Astrocyte (in vitro differentiated cells and primary cell): ENCODE data around the gene IL1RAPL2.

ENCODE experiments used
- CTCF ChIP-seq: IDR thresholded peaks from 2 replicates; pipeline ENCODE4 v1.5.1; 2011; ENCODE audit warnings: low read depth, mild to moderate bottlenecking, inconsistent platforms, low read length, moderate library complexity; ENCODE audit not compliant: insufficient read depth
- EZH2 ChIP-seq: IDR thresholded peaks from 2 replicates; pipeline ENCODE4 v1.6.1; 2012; ENCODE audit warnings: mild to moderate bottlenecking, low read length, inconsistent platforms; ENCODE audit not compliant: insufficient read depth

- TF ChIP-seq CTCF: no peak
- TF ChIP-seq EZH2: no peak
Measured at GRCh38 chrX:104707572-104707971, 141.6 kb downstream of the IL1RAPL2 start.
